ENCODE results near the gene ANO2.
A peak's percentile ranks its signal among the peaks of the same experiment; 100 is the strongest.

ANO2 gene

GRCh38 chr12:5783289-5783920 is 161.7 kb downstream of the ANO2 start:
- no peak for DNase-seq (ENCODE audit: low read depth in 4 of 4, low spot score in 1 of 4)

- DNase-seq (ENCODE audit: low read depth in 4 of 4, low spot score in 1 of 4): no peak
These were observed 164.5 kb downstream of the ANO2 start for GRCh38 chr12:5780536-5780935.

GRCh38 chr12:5779401-5779800 is 165.7 kb downstream of the ANO2 start:
- DNase-seq (ENCODE audit: low read depth in 4 of 4, low spot score in 1 of 4): no peak

GRCh38 chr12:5778821-5779220 is 166.2 kb downstream of the ANO2 start:
- DNase-seq (ENCODE audit: low read depth in 4 of 4, low spot score in 1 of 4): no peak

GRCh38 chr12:5777451-5777850 is 167.6 kb downstream of the ANO2 start:
- DNase-seq (ENCODE audit: low read depth in 4 of 4, low spot score in 1 of 4): no peak

- DNase-seq (ENCODE audit: low read depth in 4 of 4, low spot score in 1 of 4): no peak
These were observed 169.0 kb downstream of the ANO2 start for GRCh38 chr12:5776091-5776490.

GRCh38 chr12:5773550-5773949 is 171.5 kb downstream of the ANO2 start:
- DNase-seq (ENCODE audit: low read depth in 4 of 4, low spot score in 1 of 4): no peak

GRCh38 chr12:5771756-5772155 is 173.3 kb downstream of the ANO2 start:
- no peak for DNase-seq (ENCODE audit: low read depth in 4 of 4, low spot score in 1 of 4)

GRCh38 chr12:5770727-5771126 is 174.3 kb downstream of the ANO2 start:
- no peak for DNase-seq (ENCODE audit: low read depth in 4 of 4, low spot score in 1 of 4)

- DNase-seq (ENCODE audit: low read depth in 4 of 4, low spot score in 1 of 4): no peak
These were observed 176.4 kb downstream of the ANO2 start for GRCh38 chr12:5768581-5769196.

GRCh38 chr12:5768171-5768570 is 176.9 kb downstream of the ANO2 start:
- no peak for DNase-seq (ENCODE audit: low read depth in 4 of 4, low spot score in 1 of 4)

- no peak for DNase-seq (ENCODE audit: low read depth in 4 of 4, low spot score in 1 of 4)
These were observed 186.7 kb downstream of the ANO2 start for GRCh38 chr12:5758347-5758746.

GRCh38 chr12:5756338-5756842 is 188.7 kb downstream of the ANO2 start:
- no peak for DNase-seq (ENCODE audit: low read depth in 4 of 4, low spot score in 1 of 4)

GRCh38 chr12:5748027-5748426 is 197.0 kb downstream of the ANO2 start:
- DNase-seq (ENCODE audit: low read depth in 4 of 4, low spot score in 1 of 4): no peak

- no peak for DNase-seq (ENCODE audit: low read depth in 4 of 4, low spot score in 1 of 4)
These were observed 198.1 kb downstream of the ANO2 start for GRCh38 chr12:5746917-5747316.

- no peak for DNase-seq (ENCODE audit: low read depth in 4 of 4, low spot score in 1 of 4)
These were observed 198.8 kb downstream of the ANO2 start for GRCh38 chr12:5746036-5746908.

- DNase-seq (ENCODE audit: low read depth in 4 of 4, low spot score in 1 of 4): peak in 3 of 4 experiments; percentile 21 to 43 (median 25)
These were observed 199.7 kb downstream of the ANO2 start for GRCh38 chr12:5745251-5745888.

- no peak for DNase-seq (ENCODE audit: low read depth in 4 of 4, low spot score in 1 of 4)
These were observed 202.8 kb downstream of the ANO2 start for GRCh38 chr12:5742258-5742657.

- DNase-seq (ENCODE audit: low read depth in 4 of 4, low spot score in 1 of 4): no peak
These were observed 205.1 kb downstream of the ANO2 start for GRCh38 chr12:5739917-5740316.

GRCh38 chr12:5737778-5738177 is 207.3 kb downstream of the ANO2 start:
- no peak for DNase-seq (ENCODE audit: low read depth in 4 of 4, low spot score in 1 of 4)

GRCh38 chr12:5736527-5736926 is 208.5 kb downstream of the ANO2 start:
- DNase-seq (ENCODE audit: low read depth in 4 of 4, low spot score in 1 of 4): no peak
